BE2C (cell line): Measurements from ENCODE around the gene DPH2.

Experiments
- DNase-seq: peaks from one replicate; pipeline ENCODE4 v3.0.0-alpha.2; 2020
- H3K27me3 ChIP-seq: fragments of 250-450 bp; sonication (Bioruptor Pico); 2 replicates; pipeline ENCODE4 v1.5.1; 2020; ENCODE audit warnings: mild to moderate bottlenecking
- H3K36me3 ChIP-seq: fragments of 250-450 bp; sonication (Bioruptor Pico); 2 replicates; pipeline ENCODE4 v1.5.1; 2020; ENCODE audit warnings: mild to moderate bottlenecking
- H3K4me1 ChIP-seq: fragments of 250-450 bp; sonication (Bioruptor Pico); 2 replicates; pipeline ENCODE4 v1.5.1; 2020
- H3K4me3 ChIP-seq: 2 replicates; pipeline ENCODE4 v1.5.1; 2011; ENCODE audit warnings: low read depth, low read length
- H3K9me3 ChIP-seq: fragments of 250-450 bp; sonication (Bioruptor Pico); 2 replicates; pipeline ENCODE4 v1.5.1; 2020
- TF ChIP-seq, protein P1 (sequence below): IDR thresholded peaks from 2 replicates; pipeline ENCODE4 v1.5.1; 2012; ENCODE audit warnings: mild to moderate bottlenecking, low read depth, low read length

DPH2 gene

DNA sequence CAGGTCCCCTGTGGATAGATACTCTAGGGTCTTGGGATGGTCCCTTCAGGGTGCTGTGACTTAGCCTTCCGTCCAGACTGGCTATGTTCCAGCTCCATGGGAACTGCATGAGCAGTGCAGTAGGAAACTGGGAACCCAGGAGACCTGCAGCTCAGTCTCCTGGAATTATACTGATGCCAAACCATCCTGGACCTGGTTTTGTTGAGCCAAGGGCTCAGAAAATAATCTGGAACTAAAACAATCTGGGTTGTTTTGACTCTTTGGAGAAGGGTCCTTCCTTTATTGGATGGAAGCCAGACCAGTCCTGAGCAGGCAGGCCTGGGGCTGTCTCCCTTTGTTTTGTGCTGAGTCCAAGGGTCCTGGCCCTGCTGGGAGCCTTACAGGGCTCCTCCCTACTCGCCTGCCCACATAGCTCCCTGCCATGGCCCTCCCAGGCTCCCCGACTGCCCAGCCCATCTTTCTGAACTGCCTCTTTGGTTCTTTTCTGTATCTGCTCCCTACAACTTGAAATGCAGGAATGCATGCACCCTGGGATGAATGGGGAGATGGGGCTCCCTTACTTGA, 21.9 kb upstream of the DPH2 start:
- TF ChIP-seq, protein P1, sequence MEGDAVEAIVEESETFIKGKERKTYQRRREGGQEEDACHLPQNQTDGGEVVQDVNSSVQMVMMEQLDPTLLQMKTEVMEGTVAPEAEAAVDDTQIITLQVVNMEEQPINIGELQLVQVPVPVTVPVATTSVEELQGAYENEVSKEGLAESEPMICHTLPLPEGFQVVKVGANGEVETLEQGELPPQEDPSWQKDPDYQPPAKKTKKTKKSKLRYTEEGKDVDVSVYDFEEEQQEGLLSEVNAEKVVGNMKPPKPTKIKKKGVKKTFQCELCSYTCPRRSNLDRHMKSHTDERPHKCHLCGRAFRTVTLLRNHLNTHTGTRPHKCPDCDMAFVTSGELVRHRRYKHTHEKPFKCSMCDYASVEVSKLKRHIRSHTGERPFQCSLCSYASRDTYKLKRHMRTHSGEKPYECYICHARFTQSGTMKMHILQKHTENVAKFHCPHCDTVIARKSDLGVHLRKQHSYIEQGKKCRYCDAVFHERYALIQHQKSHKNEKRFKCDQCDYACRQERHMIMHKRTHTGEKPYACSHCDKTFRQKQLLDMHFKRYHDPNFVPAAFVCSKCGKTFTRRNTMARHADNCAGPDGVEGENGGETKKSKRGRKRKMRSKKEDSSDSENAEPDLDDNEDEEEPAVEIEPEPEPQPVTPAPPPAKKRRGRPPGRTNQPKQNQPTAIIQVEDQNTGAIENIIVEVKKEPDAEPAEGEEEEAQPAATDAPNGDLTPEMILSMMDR, result no peak
- Histone ChIP-seq H3K4me1 (no peaks in the 10 kb centered on the region), H3K27me3 (no peaks in the 10 kb centered on the region), H3K9me3 (no peaks in the 10 kb centered on the region), H3K4me3 (peak overlapping the region; percentile 80), H3K36me3 (no peaks in the 10 kb centered on the region; the same call in 1 of the 2 replicates)
- DNase-seq, result peak; percentile 30

DNA sequence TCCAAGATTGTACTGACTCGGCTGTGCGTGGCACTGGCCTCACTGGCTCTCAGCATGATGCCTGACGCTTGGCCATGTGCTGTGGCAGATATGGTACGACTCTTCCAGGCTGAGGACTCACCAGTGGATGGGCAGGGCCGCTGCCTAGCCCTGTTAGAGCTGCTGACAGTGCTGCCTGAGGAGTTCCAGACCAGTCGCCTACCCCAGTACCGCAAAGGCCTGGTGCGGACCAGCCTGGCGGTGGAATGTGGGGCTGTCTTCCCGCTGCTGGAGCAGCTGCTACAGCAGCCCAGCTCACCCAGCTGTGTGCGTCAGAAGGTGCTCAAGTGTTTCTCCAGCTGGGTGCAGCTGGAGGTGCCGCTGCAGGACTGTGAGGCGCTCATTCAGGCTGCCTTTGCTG, 20.1 kb upstream of the DPH2 start:
- H3K36me3 ChIP-seq, result no peaks in the 10 kb centered on the region; the same call in 1 of the 2 replicates
- no peaks in the 10 kb centered on the region for H3K4me1 ChIP-seq
- no peaks in the 10 kb centered on the region for H3K27me3 ChIP-seq
- H3K4me3 ChIP-seq, result no peak overlapping the region
- H3K9me3 ChIP-seq, result no peaks in the 10 kb centered on the region
- TF ChIP-seq, protein P1, result no peak
- no peak for DNase-seq

DNA sequence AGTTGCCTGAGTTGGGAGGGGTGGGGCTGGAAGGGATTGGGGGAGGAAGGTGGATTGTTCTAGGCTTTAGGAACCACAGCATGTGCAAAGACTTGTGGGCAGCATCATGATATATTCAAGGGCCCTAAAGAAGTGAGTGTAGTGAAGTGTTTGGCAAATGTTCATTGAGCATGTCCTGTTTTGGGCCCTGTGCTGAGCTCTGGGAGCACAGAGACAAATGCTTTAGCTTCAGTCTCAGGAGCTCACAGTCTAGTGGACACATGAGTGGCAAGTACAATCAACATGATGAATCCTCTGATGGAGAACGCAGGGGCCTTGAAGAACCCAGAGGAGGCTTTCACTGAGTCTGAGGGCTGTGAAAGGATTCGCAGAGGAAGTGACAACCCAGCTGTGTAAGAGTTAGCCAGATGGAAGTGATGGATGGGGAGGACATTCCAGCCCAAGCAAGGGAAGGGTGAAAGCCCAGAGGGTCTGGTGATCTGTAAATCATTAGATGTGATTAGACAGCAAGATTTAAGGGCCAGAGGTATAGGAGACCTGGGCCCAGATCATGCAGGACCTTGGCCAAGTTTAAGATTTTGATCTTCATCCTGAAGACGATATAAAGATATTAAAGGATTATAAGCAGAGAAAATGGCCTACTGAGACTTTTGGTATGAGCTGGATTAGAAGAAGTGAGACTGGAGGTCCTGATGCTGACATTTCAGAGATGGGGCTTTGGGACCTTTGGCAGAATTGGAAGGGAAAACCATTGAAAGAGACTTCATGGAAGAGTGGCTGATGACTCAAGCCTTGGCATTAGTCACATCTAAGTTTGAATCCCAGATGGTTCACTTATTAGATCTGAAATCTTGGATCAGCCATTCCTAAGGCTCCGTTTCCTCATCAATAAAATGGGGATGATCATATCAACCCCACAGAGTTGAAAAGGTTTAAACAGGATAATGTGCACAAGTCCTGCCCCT, 18.5 kb upstream of the DPH2 start:
- H3K4me1 ChIP-seq, result no peaks in the 10 kb centered on the region
- no peaks in the 10 kb centered on the region; the same call in 1 of the 2 replicates for H3K36me3 ChIP-seq
- DNase-seq, result no peak
- TF ChIP-seq, protein P1, result no peak
- no peaks in the 10 kb centered on the region for H3K27me3 ChIP-seq
- H3K9me3 ChIP-seq, result no peaks in the 10 kb centered on the region
- H3K4me3 ChIP-seq, result no peak overlapping the region

DNA sequence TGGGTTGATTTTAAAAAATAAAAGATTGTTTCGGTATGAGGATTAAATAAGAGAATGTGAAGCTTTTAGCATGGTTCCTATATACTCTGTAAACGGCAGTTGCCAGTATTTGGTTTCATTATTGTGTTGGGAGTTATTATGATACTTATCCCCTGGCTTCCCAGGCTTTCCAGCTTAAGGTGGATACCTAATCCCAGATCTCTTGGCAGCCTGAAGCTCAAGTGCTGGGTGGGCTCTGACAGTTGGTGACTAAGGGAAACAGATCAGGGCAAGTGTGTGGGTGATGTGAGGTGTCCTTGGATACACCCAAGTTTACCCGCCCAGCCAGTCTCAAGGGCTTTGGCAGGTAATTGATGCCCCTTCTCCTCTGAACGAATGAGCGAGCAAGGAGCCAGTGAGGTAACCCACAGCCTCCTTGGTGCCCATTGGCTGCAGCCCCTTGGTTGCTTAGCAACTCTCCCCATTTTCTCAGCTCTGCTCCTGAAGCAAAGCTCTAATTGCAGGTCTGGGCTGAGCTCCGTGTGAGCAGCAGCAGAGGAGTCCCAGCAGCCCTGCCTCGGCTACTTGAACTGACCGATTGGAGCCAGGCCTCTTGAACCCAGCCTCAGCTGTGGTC, 17.0 kb upstream of the DPH2 start:
- Histone ChIP-seq H3K4me3 (no peak overlapping the region), H3K9me3 (no peaks in the 10 kb centered on the region), H3K27me3 (no peaks in the 10 kb centered on the region), H3K36me3 (peaks cover 3% of the 10 kb centered on the region; the same call in 1 of the 2 replicates), H3K4me1 (no peaks in the 10 kb centered on the region)
- TF ChIP-seq, protein P1, result no peak
- DNase-seq, result no peak

DNA sequence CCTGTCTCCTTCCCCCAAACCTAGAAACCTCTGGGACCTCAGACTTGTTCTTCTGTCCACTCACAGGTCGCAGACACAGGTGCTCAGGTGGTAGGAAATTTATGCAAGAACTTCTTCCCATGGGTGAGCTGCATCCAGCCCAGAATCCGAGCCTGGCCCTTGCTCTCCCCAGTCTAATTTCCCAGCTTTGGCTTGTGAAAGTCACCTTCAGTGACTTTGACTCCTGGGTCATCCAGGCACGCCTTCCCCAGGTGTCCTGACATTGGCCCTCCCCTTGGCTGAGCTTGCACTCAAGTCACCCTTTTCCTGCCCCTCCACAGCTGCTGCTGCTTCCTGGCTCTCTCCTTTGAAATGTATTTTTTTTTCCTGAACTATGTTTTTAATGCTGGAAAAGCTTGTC, 16.4 kb upstream of the DPH2 start:
- H3K4me1 ChIP-seq, result no peaks in the 10 kb centered on the region
- H3K27me3 ChIP-seq, result no peaks in the 10 kb centered on the region
- no peak for DNase-seq
- H3K9me3 ChIP-seq, result no peaks in the 10 kb centered on the region
- peaks cover 3% of the 10 kb centered on the region; the same call in 1 of the 2 replicates for H3K36me3 ChIP-seq
- no peak overlapping the region for H3K4me3 ChIP-seq
- TF ChIP-seq, protein P1, result no peak
